Hepatocyte (in vitro differentiated cells): ENCODE data around the gene SLC4A11. TPM values are rescaled to one million over a fixed set of nuclear protein-coding genes. Genes with fewer than 3 reads are reported as not detected.

Experiments used
- DNase-seq: peaks from one replicate; pipeline ENCODE4 v3.0.0-alpha.2; 2016; ENCODE audit warnings: low spot score
- H2AFZ ChIP-seq: fragments of 200-600 bp; sonication (generic); 2 replicates; pipeline ENCODE4 v1.6.0; 2016; ENCODE audit warnings: antibody characterized with exemption, mild to moderate bottlenecking
- H3K27ac ChIP-seq: fragments of 200-600 bp; sonication (generic); 2 replicates; pipeline ENCODE4 v1.5.1; 2016; ENCODE audit warnings: mild to moderate bottlenecking
- H3K27me3 ChIP-seq: fragments of 200-600 bp; sonication (generic); 2 replicates; pipeline ENCODE4 v1.6.1; 2016
- H3K36me3 ChIP-seq: fragments of 200-600 bp; sonication (generic); replicated peaks from 2 replicates; pipeline ENCODE4 v1.5.1; 2016; ENCODE audit warnings: low read depth; ENCODE audit not compliant: insufficient read depth
- H3K4me1 ChIP-seq: fragments of 200-600 bp; sonication (generic); 2 replicates; pipeline ENCODE4 v1.5.1; 2016; ENCODE audit warnings: mild to moderate bottlenecking, moderate library complexity; ENCODE audit not compliant: insufficient read depth
- H3K4me2 ChIP-seq: fragments of 200-600 bp; sonication (generic); 2 replicates; pipeline ENCODE4 v1.6.0; 2016
- H3K4me3 ChIP-seq: fragments of 200-600 bp; sonication (generic); 2 replicates; pipeline ENCODE4 v1.5.1; 2016; ENCODE audit warnings: mild to moderate bottlenecking
- H3K79me2 ChIP-seq: fragments of 200-600 bp; sonication (generic); 2 replicates; pipeline ENCODE4 v1.6.0; 2017; ENCODE audit warnings: mild to moderate bottlenecking
- H3K9me2 ChIP-seq: fragments of 200-600 bp; sonication (generic); replicated peaks from 2 replicates; pipeline ENCODE4 v1.6.0; 2017; ENCODE audit warnings: mild to moderate bottlenecking; ENCODE audit not compliant: insufficient read depth
- H3K9me3 ChIP-seq: fragments of 200-600 bp; sonication (generic); 2 replicates; pipeline ENCODE4 v1.5.1; 2016; ENCODE audit warnings: low read depth, mild to moderate bottlenecking
- H4K20me1 ChIP-seq: fragments of 200-600 bp; sonication (generic); 2 replicates; pipeline ENCODE4 v1.6.0; 2016; ENCODE audit warnings: mild to moderate bottlenecking; ENCODE audit not compliant: insufficient read depth, poor library complexity, severe bottlenecking
- EZH2 ChIP-seq: fragments of 200-600 bp; sonication (generic); IDR thresholded peaks from 2 replicates; pipeline ENCODE4 v1.6.1; 2016; ENCODE audit warnings: antibody characterized with exemption, mild to moderate bottlenecking, borderline replicate concordance
- EZH2phosphoT487 ChIP-seq: fragments of 200-600 bp; sonication (generic); IDR thresholded peaks from one replicate; pipeline ENCODE4 v1.6.1; 2018; ENCODE audit warnings: antibody characterized with exemption, mild to moderate bottlenecking, low read depth, moderate library complexity; ENCODE audit not compliant: unreplicated experiment, severe bottlenecking
- WGBS: methylation state at CpG from one replicate; pipeline ENCODE4 v1.1.6; 2016; ENCODE audit warnings: low lambda C conversion rate; ENCODE audit errors: missing lambda C conversion rate; 5-methylcytosine and 5-hydroxymethylcytosine counted together
- polyA plus RNA-seq: library from polyadenylated mRNA; unstranded; fragments of >200 nt; fragmentation: Nextera tagmentation; extraction: Ambion mirVana; gene quantifications from 2 replicates; pipeline ENCODE4 v1.2.1, GENCODE V29; 2016
- total RNA-seq: library from RNA; depleted of rRNA; stranded (reverse); fragments of >200 nt; gene quantifications from 2 replicates; pipeline ENCODE4 v1.2.3, GENCODE V29; 2014
- TF ChIP-seq, protein P1 (sequence below): fragments of 200-600 bp; sonication (generic); IDR thresholded peaks from 2 replicates; pipeline ENCODE4 v1.5.1; 2016; ENCODE audit warnings: antibody characterized with exemption, mild to moderate bottlenecking; ENCODE audit not compliant: poor library complexity

SLC4A11 gene
- total and polyA plus RNA-seq, 2 experiments from 2014 or later = 0.37 to 1.3 TPM

DNA sequence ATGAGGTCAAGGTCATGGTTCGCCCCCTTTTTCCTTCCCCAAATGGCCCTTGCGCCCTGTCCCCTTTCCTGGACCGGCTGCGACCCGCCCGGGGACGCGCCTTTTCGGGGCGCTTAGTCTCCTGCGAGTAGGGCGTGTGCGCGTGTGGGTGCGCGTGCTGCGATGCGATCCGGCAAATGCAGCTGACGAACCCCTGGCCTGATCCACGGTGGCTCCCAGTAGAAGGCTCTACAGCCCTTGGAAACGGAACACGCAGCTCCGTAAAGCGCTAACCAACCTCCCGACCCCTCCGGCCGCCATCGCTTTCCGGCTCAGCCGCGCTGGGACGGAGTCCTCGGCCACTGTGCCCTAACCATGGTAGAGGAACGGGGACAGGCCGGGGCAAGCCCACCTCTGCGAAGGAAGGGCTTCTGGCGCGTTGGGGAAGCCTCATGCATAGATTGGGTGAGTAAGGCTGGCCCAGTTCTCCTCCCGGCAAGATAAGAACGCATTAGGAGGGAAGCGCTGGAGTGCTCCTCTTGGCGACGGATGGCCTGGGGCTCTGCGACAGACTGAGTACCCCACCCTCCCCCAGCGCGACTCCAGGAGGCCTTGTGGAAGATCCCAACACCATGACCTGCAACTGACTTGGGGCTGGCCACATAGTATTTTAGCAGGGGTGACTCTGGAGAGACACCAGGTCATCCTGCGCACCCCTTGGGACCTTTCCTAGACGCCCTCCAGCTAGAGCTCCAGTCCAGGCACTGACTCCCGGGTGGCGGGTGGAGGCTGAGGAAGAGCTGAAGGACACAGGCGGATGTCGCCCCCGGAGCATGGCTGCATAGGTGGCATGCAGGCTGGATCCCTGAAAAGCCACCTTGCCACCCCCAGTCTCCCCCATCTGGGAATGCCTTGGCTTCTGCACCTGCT, 1.1 kb upstream of the SLC4A11 start:
- H3K36me3 ChIP-seq = no peaks in the 10 kb centered on the region
- no peaks in the 10 kb centered on the region for H3K9me2 ChIP-seq
- no peaks in the 10 kb centered on the region for H3K4me1 ChIP-seq
- H3K27ac ChIP-seq = no peak overlapping the region
- H3K9me3 ChIP-seq = no peaks in the 10 kb centered on the region
- H3K79me2 ChIP-seq = no peaks in the 10 kb centered on the region
- H4K20me1 ChIP-seq = no peaks in the 10 kb centered on the region
- peaks cover 53% of the 10 kb centered on the region for H3K27me3 ChIP-seq
- DNase-seq = no peak
- peak overlapping the region; percentile 94 for H3K4me3 ChIP-seq
- WGBS = 17% methylated on average over 50 of the region's 54 CpGs
- peak overlapping the region; percentile 99 for H3K4me2 ChIP-seq
- TF ChIP-seq, protein P1, sequence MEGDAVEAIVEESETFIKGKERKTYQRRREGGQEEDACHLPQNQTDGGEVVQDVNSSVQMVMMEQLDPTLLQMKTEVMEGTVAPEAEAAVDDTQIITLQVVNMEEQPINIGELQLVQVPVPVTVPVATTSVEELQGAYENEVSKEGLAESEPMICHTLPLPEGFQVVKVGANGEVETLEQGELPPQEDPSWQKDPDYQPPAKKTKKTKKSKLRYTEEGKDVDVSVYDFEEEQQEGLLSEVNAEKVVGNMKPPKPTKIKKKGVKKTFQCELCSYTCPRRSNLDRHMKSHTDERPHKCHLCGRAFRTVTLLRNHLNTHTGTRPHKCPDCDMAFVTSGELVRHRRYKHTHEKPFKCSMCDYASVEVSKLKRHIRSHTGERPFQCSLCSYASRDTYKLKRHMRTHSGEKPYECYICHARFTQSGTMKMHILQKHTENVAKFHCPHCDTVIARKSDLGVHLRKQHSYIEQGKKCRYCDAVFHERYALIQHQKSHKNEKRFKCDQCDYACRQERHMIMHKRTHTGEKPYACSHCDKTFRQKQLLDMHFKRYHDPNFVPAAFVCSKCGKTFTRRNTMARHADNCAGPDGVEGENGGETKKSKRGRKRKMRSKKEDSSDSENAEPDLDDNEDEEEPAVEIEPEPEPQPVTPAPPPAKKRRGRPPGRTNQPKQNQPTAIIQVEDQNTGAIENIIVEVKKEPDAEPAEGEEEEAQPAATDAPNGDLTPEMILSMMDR = no peak
- TF ChIP-seq EZH2 (no peak), EZH2phosphoT487 (no peak)
- peak overlapping the region; percentile 94 for H2AFZ ChIP-seq

DNA sequence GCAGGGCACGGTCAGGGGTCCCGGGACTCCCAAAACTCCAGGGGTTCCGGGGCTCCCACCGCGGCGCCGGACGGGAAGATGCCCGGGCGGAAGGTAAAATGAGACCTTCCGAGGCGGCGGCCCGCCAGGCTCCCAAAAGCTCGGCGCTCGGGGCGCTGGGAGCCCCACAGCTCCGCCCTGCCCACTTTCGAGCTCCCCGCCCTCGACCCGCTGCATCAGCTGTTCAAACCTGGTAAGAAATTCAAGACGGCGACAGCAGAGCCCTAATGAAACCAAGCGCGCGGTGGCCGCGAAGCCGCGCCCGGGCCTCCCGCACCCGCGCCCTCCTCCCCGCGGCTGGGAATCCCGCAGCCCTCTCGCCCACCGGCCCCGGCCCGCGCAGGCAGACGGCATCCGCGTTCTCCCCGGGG, 369 bp downstream of the SLC4A11 start:
- no peaks in the 10 kb centered on the region for H3K36me3 ChIP-seq
- H3K79me2 ChIP-seq = no peaks in the 10 kb centered on the region
- WGBS = under 1% methylated on average over 34 of the region's 48 CpGs
- TF ChIP-seq EZH2 = peak; percentile 22
- no peak for TF ChIP-seq EZH2phosphoT487
- H2AFZ ChIP-seq = peak overlapping the region; percentile 94
- no peak overlapping the region for H3K27ac ChIP-seq
- H3K27me3 ChIP-seq = peaks cover 53% of the 10 kb centered on the region
- no peaks in the 10 kb centered on the region for H4K20me1 ChIP-seq
- peak overlapping the region; percentile 99 for H3K4me2 ChIP-seq
- H3K4me1 ChIP-seq = no peaks in the 10 kb centered on the region
- H3K4me3 ChIP-seq = peak overlapping the region; percentile 94
- DNase-seq = peak; percentile 41
- H3K9me2 ChIP-seq = no peaks in the 10 kb centered on the region
- H3K9me3 ChIP-seq = no peaks in the 10 kb centered on the region

DNA sequence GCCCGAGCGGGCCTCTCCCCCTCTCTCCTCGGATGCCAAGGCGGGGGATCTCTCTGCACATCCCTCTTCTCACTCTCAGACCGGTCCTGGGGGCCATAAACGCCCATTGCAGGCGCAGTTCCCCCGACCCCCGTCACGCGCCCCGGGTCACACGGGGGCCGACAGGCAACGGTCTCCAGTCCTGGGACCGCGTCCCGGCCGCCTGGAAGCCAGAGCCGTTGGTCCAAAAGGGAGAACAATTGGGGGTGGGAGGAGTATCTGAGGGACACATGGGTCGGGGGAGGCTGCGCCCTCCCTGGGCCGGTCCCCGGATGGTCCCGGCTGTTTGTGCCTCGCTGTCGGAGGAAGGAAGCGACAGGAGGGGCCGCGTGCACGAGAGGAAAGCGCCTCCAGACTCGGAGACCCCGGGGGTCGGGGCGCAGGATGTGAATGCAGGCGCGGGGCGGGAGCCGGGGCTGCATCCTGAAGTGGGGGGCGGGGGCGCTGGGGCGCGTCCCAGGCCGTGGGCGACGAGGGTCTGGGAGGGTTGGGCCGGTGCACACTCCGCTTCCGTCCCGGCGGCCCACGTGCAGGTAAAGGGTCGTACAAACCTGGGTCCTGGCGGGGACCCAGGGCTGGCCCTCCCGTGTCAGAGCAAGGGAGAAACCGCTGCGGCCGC, 903 bp downstream of the SLC4A11 start:
- no peaks in the 10 kb centered on the region for H3K9me3 ChIP-seq
- no peaks in the 10 kb centered on the region for H3K9me2 ChIP-seq
- peaks cover 53% of the 10 kb centered on the region for H3K27me3 ChIP-seq
- 4% methylated on average over 40 of the region's 59 CpGs for WGBS
- H3K27ac ChIP-seq = no peak overlapping the region
- H4K20me1 ChIP-seq = no peaks in the 10 kb centered on the region
- H2AFZ ChIP-seq = peak overlapping the region; percentile 94
- no peaks in the 10 kb centered on the region for H3K79me2 ChIP-seq
- DNase-seq = no peak
- H3K36me3 ChIP-seq = no peaks in the 10 kb centered on the region
- peak overlapping the region; percentile 94 for H3K4me3 ChIP-seq
- peak; percentile 7 for TF ChIP-seq EZH2phosphoT487
- TF ChIP-seq, protein P1 = no peak
- peak; percentile 69 for TF ChIP-seq EZH2
- H3K4me1 ChIP-seq = no peaks in the 10 kb centered on the region
- H3K4me2 ChIP-seq = peak overlapping the region; percentile 99
